MM.1S (cell line): ENCODE data around the gene CBL.

Experiments used
- EZH2 ChIP-seq: fragments of 300-600 bp; sonication (generic); optimal IDR thresholded peaks from 2 replicates; pipeline ENCODE3; 2017; ENCODE audit warnings: low read depth, mild to moderate bottlenecking, antibody characterized with exemption, low read length, mixed read lengths
- TF ChIP-seq, protein P1 (sequence below): fragments of 300-600 bp; sonication (generic); IDR thresholded peaks from 2 replicates; pipeline ENCODE4 v1.5.1; 2016; ENCODE audit warnings: antibody characterized with exemption, low read length, mixed read lengths

DNA sequence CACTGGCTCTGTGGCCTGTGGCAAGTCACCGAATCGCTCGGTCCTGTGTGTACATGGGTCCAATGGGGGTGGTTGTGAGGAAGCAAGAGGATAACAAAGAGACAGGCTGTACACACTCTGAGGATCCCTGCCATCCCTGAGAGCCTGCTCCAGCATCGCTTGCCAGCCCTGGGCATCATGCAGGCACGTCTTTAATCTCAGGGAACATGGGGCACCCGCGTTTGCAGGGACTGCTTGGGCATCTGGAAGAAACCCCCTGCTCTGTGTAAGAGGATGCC is 135.8 kb downstream of the CBL start:
- TF ChIP-seq, protein P1, sequence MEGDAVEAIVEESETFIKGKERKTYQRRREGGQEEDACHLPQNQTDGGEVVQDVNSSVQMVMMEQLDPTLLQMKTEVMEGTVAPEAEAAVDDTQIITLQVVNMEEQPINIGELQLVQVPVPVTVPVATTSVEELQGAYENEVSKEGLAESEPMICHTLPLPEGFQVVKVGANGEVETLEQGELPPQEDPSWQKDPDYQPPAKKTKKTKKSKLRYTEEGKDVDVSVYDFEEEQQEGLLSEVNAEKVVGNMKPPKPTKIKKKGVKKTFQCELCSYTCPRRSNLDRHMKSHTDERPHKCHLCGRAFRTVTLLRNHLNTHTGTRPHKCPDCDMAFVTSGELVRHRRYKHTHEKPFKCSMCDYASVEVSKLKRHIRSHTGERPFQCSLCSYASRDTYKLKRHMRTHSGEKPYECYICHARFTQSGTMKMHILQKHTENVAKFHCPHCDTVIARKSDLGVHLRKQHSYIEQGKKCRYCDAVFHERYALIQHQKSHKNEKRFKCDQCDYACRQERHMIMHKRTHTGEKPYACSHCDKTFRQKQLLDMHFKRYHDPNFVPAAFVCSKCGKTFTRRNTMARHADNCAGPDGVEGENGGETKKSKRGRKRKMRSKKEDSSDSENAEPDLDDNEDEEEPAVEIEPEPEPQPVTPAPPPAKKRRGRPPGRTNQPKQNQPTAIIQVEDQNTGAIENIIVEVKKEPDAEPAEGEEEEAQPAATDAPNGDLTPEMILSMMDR = no peak
- no peak for TF ChIP-seq EZH2
